ENCODE data around the gene TAS1R1.
A peak's percentile ranks its signal among the peaks of the same experiment; 100 is the strongest.

The TAS1R1 gene

DNA sequence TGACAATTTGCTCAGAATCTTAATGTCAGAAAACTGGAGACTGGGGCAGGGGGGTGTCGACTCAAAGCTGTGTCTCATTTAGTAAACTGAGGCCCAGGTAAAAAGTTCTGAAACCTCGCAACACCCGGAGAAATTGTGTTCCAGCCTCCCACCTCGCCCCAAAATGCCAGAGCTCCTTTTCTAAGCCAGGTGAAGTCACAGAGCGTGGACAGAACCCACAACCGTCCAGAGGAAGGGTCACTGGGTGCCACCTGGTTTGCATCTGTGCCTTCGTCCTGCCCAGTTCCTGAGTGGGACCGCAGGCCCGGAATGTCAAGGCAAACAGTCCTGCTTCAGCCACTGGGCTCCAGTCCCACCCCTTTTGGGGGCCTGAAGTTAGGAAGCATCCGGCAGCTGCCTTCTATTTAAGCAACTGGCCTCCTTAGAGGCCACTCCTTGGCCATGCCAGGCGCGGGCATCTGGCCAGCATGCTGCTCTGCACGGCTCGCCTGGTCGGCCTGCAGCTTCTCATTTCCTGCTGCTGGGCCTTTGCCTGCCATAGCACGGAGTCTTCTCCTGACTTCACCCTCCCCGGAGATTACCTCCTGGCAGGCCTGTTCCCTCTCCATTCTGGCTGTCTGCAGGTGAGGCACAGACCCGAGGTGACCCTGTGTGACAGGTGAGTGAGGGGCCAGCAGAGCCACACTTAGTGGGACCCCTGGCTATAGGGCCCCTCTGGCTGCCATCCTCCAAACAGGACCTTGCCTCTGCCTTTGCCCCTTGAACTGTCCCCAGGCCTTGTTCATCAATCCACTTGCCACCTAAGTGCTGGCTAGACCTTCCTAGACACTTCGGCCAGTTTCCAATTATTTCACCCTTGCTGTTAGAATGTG is at the start of gene TAS1R1:
Gene TAS1R1 (plus strand): TSS at position 401 of the 872 bp plus-strand sequence. CDS start 67 bp downstream, at position 468.
- DNase-seq = no peak

GRCh38 chr1:6505367-6506209 is 49.5 kb upstream of the TAS1R1 start:
- DNase-seq = no peak

DNA sequence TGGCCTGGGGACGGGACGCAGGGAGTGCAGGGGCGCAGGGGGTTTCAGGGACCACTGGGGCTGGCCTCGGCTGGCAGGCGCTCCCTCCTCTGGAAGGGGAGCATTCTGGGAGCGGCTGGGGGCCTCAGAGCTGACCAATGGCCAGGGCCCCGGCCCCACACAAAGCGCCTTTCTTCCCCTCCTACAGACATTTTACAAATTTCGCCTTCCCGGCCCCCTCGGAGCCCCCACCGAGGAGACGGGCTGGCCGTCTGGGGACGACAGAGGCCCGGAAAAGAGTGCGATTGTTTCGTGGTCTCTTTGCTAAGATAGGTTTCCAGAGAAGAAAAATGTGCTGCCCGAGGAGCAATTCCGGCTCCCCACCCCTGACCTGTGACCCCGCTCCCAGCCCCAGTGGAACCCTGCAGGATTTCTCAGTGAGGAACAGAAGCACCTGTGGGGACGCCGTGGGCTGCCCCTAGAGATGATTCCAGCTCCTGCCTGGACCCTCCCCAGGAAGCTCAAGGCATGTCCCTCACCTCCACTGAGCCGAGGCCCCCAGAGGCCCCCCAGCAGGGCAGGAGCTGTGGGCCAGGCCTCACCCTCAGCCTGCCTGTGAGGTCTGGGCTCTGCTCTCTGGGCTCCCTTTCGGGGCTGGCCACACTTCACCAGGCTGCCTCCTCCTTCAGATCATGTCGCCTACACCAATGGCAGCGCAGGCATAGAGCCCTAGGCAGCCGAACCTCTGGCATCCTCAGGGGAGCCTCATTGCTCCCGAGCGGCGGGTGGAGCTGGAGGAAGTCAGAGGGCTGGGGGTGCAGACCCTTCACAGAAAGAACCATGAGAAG is 48.7 kb upstream of the TAS1R1 start:
- DNase-seq = no peak

GRCh38 chr1:6507037-6507428 is 48.1 kb upstream of the TAS1R1 start:
- DNase-seq = no peak

GRCh38 chr1:6507461-6507911 is 47.6 kb upstream of the TAS1R1 start:
- DNase-seq = no peak

DNA sequence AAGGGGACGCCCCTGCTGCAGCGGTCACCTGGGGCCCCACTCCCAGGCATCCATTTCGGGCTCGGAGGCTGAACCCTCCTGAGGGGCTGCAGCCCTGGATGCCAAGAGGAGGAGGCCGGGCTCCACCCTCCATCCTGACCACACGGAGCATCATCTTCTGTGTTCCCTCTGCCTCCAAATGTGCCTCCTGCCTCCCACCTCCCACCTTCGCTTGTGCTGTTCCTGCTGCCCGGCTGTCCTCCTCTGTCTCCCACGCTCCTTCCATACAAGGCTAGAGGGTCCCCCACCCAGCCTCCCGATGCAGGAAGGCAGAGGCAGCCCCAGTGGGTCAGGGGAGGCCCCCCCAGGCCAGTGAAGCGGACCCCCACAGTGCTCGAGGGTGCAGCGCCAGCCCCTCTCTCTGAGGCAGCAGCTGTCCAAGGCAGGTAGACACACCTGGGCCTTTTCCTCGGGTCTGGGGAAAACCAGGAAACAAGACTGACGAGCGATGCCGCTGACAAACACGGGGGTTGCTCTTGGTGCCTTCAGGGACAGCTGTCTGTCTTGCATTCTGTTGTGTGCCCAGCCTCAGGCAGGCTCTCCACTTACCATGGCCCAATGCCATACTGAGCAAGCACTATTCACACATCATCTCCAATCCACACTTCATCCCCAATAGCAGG is 46.8 kb upstream of the TAS1R1 start:
- DNase-seq = no peak

DNA sequence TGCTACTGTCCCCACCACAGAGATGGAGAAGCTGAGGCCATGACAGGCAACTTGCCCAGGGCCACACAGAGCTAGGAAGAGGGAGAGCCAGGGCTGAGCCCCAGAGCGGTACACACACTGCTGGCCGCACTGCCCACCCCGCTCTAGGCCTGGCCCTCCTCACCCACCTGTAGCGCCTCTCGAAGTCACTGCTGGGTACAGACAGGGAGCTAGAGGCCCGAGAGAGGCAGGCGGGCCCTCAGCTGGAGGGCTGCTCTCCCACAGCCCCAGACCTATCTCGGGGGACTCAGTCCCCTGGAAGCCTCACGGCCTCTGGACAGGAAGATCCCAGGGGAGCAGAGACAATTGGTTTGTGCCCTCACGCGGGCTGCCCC is 46.3 kb upstream of the TAS1R1 start:
- DNase-seq = no peak

DNA sequence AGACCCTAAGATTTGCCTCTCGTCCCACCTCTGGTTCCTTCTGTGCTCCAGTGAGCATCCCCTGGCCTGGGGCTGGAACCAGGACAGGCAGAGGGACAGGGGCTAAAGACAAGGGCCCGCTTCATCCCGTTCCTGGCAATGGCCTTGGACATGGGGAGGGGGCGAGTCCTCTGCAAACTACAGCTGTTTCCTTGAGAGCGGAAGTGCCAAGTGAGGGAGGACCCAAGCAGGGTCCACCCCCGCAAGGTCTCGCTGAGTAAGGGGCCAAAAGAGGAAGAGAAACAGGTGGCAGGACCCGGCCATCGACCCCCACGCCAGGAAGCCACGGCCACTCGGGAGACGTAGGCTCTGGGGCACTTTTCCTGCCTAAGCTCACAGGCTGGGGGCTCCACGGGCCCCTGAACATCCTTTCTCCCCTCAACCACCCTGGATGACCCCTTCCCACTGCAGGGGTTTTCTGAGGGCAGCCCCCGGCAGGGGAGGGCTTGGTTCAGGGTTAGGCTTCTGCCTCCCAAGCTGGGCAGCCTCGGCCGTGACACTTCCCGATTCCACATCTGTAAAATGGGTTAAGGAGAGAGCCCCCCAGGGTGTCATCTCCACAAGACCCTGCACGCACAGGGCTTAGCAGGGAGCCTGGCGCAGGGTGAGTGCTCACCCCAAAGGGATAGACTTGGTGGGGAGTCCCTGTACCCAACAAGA is 45.7 kb upstream of the TAS1R1 start:
- no peak for DNase-seq

- DNase-seq = no peak
Measured at GRCh38 chr1:6509919-6510291, 45.2 kb upstream of the TAS1R1 start.

- DNase-seq = no peak
Measured at GRCh38 chr1:6510493-6510892, 44.6 kb upstream of the TAS1R1 start.

DNA sequence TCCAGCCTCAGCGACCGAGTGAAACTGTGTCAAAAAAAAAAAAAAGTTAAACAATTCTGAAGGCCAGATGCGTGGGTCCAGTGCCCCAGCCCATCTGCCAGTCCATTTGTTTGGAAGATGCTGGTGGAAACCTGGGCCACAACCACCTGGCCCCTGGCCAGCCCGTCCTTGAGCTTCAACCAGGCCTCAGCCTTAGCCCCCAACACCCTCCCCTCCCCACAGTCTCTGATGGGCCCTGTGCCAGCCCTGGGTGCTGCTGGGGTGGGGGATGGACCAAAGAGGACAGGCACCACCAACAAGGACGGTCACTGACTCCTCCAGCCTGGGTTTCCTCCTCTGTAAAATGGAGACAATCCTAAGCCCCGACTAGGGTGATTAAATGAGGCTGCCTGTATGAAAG is 44.1 kb upstream of the TAS1R1 start:
- no peak for DNase-seq

- DNase-seq = no peak
Measured at GRCh38 chr1:6511561-6512244, 43.4 kb upstream of the TAS1R1 start.

- DNase-seq = no peak
Measured at GRCh38 chr1:6512245-6512907, 42.7 kb upstream of the TAS1R1 start.

DNA sequence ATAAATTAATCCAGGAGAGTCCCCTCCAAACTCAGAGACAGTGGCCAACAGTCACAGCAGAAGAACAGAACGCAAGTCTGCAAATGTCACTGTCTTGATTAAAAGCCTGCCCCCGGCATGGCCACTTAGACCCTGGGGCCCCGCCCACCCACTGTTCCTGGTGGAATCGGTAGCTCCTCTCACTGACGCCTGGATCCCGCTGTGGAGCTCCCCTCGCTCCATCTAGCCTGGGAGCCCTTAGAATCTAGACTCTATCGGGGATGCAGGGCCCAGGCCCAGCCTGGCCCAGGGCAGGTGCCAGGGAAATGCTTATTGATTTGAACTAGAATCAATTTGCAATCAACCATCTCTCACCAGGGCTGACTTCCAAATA is 42.2 kb upstream of the TAS1R1 start:
- no peak for DNase-seq

DNA sequence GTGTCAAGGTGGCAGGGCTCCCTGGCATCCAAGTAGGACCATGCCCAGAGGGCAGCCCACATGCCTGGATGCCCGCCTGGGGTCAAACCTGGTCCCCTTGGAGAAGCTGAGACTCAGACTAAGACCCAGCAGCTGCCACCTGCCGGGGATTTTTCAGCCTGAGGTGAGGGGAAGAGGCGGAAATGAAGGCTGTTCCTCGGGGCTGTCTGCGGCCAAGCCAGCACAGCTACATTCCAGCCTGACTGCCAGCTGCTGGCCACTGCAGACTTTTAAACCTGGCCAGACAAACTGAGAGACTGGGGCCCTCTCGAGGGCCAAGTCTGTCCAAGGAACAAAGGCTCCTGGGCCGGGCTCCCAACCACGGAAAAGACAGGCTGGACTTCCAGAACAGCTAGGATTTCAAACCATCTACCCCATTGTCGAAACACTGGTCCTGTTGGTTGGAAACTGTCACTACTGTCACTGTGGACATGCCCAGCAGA is 41.7 kb upstream of the TAS1R1 start:
- DNase-seq = no peak

GRCh38 chr1:6515771-6516170 is 39.3 kb upstream of the TAS1R1 start:
- DNase-seq = no peak

DNA sequence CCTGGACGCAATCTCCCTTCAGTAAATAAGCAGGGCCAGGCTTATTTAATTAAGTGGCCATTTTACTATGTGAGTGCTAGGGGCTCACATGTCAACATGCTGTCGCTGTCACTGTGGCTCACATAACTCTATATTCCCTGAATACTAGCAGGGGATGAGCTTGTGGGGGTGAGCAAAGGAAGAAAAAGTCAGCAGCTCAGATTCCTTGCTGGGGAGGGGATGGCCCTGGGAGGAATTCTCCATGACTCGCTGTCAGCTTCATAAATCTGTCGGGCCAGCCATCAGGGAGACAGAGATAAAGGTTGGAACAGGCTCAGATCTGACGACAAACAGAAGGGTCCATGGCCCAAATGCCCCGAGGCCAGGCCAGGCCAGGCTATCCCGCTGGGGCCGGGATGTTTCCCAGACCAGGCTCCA is 37.7 kb upstream of the TAS1R1 start:
- no peak for DNase-seq

DNA sequence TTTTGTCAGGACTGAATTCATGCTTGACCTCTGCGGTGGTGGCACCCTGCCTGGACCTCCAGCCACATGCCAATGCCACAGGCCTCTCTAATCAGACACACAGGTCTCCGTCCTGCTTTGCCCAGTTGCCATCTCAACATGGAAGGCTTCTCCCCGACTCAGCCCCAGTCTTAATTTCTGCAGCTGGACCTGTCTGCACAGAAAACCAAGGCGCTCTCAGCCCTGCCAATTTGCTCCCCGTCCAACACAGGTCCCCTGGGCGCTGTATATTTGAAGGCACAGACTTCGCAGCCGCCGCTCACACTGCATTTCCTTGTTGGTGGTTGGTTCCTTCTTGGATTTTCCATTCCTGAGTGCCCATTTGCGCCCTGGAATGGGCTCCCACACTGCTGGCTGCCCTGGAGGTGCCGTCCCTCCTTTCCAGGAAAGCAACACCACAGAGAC is 35.6 kb upstream of the TAS1R1 start:
- no peak for DNase-seq

DNA sequence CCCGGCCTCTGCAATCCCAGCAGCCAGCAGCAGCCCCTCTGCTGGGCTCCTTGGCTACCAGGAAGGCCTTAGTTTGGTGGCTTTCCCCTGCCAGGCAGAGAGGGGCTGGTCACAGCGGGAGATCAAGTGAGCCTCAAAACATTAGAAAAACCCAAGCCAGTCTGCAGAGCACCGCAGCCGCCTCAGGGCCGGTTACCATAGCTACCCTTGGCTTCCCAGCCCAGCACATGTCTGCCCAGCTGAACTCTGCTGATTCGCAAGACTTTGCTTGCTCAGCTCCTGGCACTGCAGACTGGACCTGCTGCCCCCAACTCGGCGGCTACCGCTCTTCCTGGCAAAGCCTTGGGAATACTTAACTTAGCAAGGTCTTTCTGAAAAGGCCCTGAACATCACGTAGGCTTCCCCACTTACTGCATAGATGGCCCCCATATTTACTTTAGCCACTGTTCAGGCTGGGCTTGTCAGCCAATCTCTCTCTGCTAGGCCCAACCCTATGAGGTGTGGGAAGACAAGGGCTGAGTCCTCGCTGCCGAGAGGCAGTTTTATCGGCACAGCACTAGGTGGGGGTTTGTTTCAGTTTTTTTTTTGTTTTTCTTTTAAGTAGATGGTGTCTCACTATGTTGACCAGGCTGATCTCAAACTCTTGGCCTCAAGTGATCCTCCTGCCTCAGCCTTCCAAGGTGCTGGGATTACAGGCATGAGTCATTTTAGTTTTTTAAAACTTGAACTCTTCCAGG is 35.0 kb upstream of the TAS1R1 start:
- DNase-seq = peak; percentile 3

DNA sequence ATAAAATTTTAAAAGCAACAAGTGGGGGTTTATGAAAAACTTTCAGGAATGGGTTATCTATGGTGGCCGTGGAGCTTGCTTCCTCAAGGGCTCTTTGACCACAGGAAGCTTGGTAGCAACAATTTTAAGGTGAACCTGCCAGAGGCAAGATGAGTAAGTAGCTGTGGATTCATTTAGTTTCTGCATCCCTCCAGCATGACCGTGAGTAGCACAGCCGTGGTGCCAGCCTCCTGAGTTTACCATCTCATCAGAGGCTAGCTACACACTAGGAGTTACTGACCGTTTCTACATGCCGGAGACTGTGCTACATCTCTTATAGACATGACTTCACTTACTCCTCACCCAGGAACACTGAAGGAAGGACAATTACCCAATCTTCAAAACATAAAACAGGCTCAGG is 33.6 kb upstream of the TAS1R1 start:
- DNase-seq = no peak

Measured in NCI-H2081 treated with DMSO at 0.1 percent for 48 hours (cell line).